HEK293 (cell line): ENCODE measurements around the gene SELENOK.

Source experiments
- CTCF ChIA-PET: fragments of 350-600 bp; formaldehyde crosslinking; extraction: SDS; loops from one replicate; lab custom pipeline; 2021; ENCODE audit warnings: antibody characterized with exemption; lab: Yijun Ruan, JAX
- POLR2A ChIA-PET: fragments of 300-600 bp; formaldehyde crosslinking; extraction: SDS; loops from one replicate; lab custom pipeline; 2020; ENCODE audit warnings: antibody characterized with exemption, inconsistent platforms; lab: Yijun Ruan, JAX
- H3K27ac ChIP-seq: fragments of 200-500 bp; sonication (Bioruptor generic); 2 replicates; pipeline ENCODE4 v1.5.1; 2014; ENCODE audit warnings: low read depth, low read length, control low read depth, inconsistent platforms; ENCODE audit errors: extremely low read depth
- H3K36me3 ChIP-seq, 2 experiments: fragments of 200-500 bp in 1 of 2; sonication (Bioruptor generic) in 1 of 2; 1 replicate in 1 of 2; 2 replicates in 1 of 2; pipeline ENCODE4 v1.5.1; 2014 to 2017; ENCODE audit warnings: inconsistent platforms in 2 of 2, low read length in 2 of 2; ENCODE audit not compliant: control insufficient read depth in 2 of 2, insufficient read depth in 1 of 2
- H3K4me1 ChIP-seq: fragments of 200-500 bp; sonication (Bioruptor generic); 2 replicates; pipeline ENCODE4 v1.5.1; 2014; ENCODE audit warnings: mild to moderate bottlenecking, low read length, inconsistent platforms; ENCODE audit not compliant: control insufficient read depth, insufficient read depth
- H3K4me3 ChIP-seq: 2 replicates; pipeline ENCODE4 v1.5.1; 2011; ENCODE audit warnings: low read depth, mild to moderate bottlenecking, control low read depth, low read length, moderate library complexity
- H3K9me3 ChIP-seq: fragments of 200-500 bp; sonication (Bioruptor generic); 2 replicates; pipeline ENCODE4 v1.5.1; 2014; ENCODE audit warnings: low read depth, low read length, inconsistent platforms; ENCODE audit not compliant: control insufficient read depth, insufficient read depth
- GLIS1 ChIP-seq: fragments of 450-650 bp; formaldehyde crosslinking; IDR thresholded peaks from 2 replicates; pipeline ENCODE4 v1.5.1; 2016; ENCODE audit warnings: missing biosample characterization, missing genetic modification characterization
- GLIS2 ChIP-seq: fragments of 450-650 bp; formaldehyde crosslinking; IDR thresholded peaks from 2 replicates; pipeline ENCODE4 v1.5.1; 2016; ENCODE audit warnings: missing biosample characterization, missing genetic modification characterization
- PBX3 ChIP-seq: sonication (generic); formaldehyde crosslinking; IDR thresholded peaks from 2 replicates; pipeline ENCODE4 v1.8.1; 2022; ENCODE audit warnings: mild to moderate bottlenecking, moderate library complexity, missing genetic modification reagents
- SP2 ChIP-seq: fragments of 450-650 bp; formaldehyde crosslinking; IDR thresholded peaks from 2 replicates; pipeline ENCODE4 v1.5.1; 2016; ENCODE audit warnings: missing biosample characterization, missing genetic modification characterization
- SP7 ChIP-seq: fragments of 450-650 bp; formaldehyde crosslinking; IDR thresholded peaks from 2 replicates; pipeline ENCODE4 v1.5.1; 2016; ENCODE audit warnings: missing biosample characterization, missing genetic modification characterization
- ZFHX2 ChIP-seq: fragments of 450-650 bp; formaldehyde crosslinking; conservative IDR thresholded peaks from 2 replicates; pipeline ENCODE4 v1.5.1; 2016; ENCODE audit warnings: missing biosample characterization, missing genetic modification characterization
- ZNF274 ChIP-seq, 2 experiments: fragments of 200-500 bp in 1 of 2; fragments of 450-650 bp in 1 of 2; sonication (Bioruptor generic) in 1 of 2; formaldehyde crosslinking in 1 of 2; IDR thresholded peaks; 2 replicates each; pipeline versions ENCODE4 v1.5.1 to v1.6.1; 2014 to 2016; ENCODE audit warnings: borderline replicate concordance in 1 of 2, inconsistent platforms in 1 of 2, low read length in 1 of 2, missing biosample characterization in 1 of 2, missing genetic modification characterization in 1 of 2
- ZNF335 ChIP-seq: fragments of 450-650 bp; formaldehyde crosslinking; conservative IDR thresholded peaks from 2 replicates; pipeline ENCODE4 v1.5.1; 2016; ENCODE audit warnings: missing biosample characterization, missing genetic modification characterization
- ZNF391 ChIP-seq: fragments of 450-650 bp; formaldehyde crosslinking; IDR thresholded peaks from 2 replicates; pipeline ENCODE4 v1.5.1; 2016; ENCODE audit warnings: low read depth, missing biosample characterization, missing genetic modification characterization, borderline replicate concordance
- ZNF473 ChIP-seq: fragments of 450-650 bp; formaldehyde crosslinking; IDR thresholded peaks from 2 replicates; pipeline ENCODE4 v1.5.1; 2017; ENCODE audit warnings: missing biosample characterization, missing genetic modification characterization
- ZNF518A ChIP-seq: fragments of 450-650 bp; formaldehyde crosslinking; conservative IDR thresholded peaks from 2 replicates; pipeline ENCODE4 v1.5.1; 2016; ENCODE audit warnings: low read depth, missing biosample characterization, missing genetic modification characterization
- ZSCAN30 ChIP-seq: fragments of 450-650 bp; IDR thresholded peaks from 2 replicates; pipeline ENCODE4 v1.5.1; 2018; ENCODE audit warnings: missing biosample characterization, mild to moderate bottlenecking, missing genetic modification characterization, moderate library complexity
- ZSCAN5A ChIP-seq: fragments of 450-650 bp; formaldehyde crosslinking; IDR thresholded peaks from 2 replicates; pipeline ENCODE4 v1.5.1; 2016; ENCODE audit warnings: missing biosample characterization, missing genetic modification characterization

Gene SELENOK

GRCh38 chr3:53881691-53882593 is 9.7 kb downstream of the SELENOK start, which contains the start of gene ACTR8 (continued):
- TF ChIP-seq ZNF391 (peak; percentile 73; the same call in 1 of the 2 replicates), ZFHX2 (tag by site-specific recombination) (0 out of 2 replicates have a peak, but pooled peaks have one; percentile 54), ZSCAN30 (tag by site-specific recombination) (peak; percentile 75; the same call in 1 of the 2 replicates), SP2 (tag by site-specific recombination) (peak; percentile 57), ZNF518A (tag by site-specific recombination) (peak; percentile 67), ZSCAN5A (tag by site-specific recombination) (peak; percentile 74), GLIS2 (tag by site-specific recombination) (peak; percentile 92), PBX3 (CRISPR knock-in tag) (no peak), ZNF335 (tag by site-specific recombination) (peak; percentile 99), SP7 (tag by site-specific recombination) (peak; percentile 71), ZNF473 (tag by site-specific recombination) (no peak)

GRCh38 chr3:53880396-53881345 is 11.0 kb downstream of the SELENOK start:
- CTCF ChIA-PET = no interaction called here
- TF ChIP-seq GLIS1 (tag by site-specific recombination) (peak; percentile 8; the same call in 1 of the 2 replicates), ZNF274 (IDR thresholded peaks at IDR 0.05; ENCODE audit: low read length) (no peak), ZNF274 (tag by site-specific recombination; IDR thresholded peaks at IDR 0.05; ENCODE audit: borderline replicate concordance) (no peak)
- POLR2A ChIA-PET = no interaction called here
- Histone ChIP-seq H3K36me3 (peaks cover 26 to 78% of the 10 kb centered on the region in 2 experiments), H3K4me3 (peak overlapping the region; percentile 98), H3K4me1 (no peaks in the 10 kb centered on the region; the same call in 1 of the 2 replicates), H3K9me3 (no peaks in the 10 kb centered on the region), H3K27ac (peak overlapping the region; percentile 5; the same call in 1 of the 2 replicates)
